GM19351 (cell line): ENCODE data around the gene DNHD1.
"Not testable (repeated sequence)": the region's sequence is repeated elsewhere in the genome, so short reads cannot be mapped to it uniquely, and the experiment has no call there.

Experiments
- ATAC-seq: cut with Tn5 transposase; IDR thresholded peaks from one replicate; pipeline ENCODE4 v1.9.1; 2021; ENCODE audit warnings: mild to moderate bottlenecking, moderate library complexity; ENCODE audit not compliant: unreplicated experiment

DNHD1 gene

DNA sequence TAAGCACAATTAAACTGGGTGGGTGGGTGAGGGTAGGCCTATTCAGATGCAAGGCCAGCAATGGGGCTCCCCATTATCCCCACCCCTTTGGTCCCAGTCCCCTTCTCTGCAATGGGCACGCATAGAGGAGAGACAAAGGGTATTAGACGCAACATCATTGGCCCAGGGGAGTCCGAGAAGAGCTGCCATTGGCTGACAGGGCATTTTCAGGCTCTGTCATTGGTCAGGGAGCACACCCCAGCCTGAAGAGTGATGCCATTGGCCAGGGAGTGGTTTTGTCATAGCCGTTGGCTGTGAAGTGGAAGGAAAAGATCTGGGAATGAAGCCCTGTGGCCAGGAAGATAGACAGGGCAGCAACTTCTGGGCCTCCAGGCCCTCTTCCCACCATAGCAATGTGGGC, 20.5 kb upstream of the DNHD1 start:
- ATAC-seq, result no peak

DNA sequence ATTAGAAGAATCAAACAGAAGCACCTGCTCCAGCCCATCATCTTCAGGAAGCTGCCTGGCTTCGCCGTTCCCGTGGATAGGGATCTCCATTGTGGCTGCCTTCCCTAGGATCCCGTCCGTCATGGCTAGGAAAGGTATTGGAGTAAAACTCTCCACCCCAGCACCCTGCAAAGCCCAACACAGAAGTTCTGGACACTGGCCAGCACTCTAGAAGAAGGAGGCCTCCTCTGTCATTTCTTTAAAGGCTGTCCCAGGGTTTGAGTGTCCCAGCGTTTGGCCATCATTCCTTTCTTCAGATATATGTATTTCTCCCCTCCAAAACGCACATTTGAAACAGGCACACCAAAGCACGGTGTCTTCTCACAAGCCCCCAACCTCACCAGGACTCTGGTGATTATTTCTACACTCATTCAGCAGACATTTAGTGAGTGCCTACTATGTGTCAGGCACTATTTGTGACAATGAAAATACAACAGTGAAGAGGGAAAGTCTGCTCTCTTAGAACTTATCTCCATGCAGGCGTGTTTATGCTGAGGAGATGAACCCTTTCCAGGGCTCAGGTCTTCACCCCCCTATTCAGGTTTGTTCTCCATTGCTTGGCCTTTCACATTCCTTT, 16.7 kb upstream of the DNHD1 start:
- ATAC-seq, result no peak

DNA sequence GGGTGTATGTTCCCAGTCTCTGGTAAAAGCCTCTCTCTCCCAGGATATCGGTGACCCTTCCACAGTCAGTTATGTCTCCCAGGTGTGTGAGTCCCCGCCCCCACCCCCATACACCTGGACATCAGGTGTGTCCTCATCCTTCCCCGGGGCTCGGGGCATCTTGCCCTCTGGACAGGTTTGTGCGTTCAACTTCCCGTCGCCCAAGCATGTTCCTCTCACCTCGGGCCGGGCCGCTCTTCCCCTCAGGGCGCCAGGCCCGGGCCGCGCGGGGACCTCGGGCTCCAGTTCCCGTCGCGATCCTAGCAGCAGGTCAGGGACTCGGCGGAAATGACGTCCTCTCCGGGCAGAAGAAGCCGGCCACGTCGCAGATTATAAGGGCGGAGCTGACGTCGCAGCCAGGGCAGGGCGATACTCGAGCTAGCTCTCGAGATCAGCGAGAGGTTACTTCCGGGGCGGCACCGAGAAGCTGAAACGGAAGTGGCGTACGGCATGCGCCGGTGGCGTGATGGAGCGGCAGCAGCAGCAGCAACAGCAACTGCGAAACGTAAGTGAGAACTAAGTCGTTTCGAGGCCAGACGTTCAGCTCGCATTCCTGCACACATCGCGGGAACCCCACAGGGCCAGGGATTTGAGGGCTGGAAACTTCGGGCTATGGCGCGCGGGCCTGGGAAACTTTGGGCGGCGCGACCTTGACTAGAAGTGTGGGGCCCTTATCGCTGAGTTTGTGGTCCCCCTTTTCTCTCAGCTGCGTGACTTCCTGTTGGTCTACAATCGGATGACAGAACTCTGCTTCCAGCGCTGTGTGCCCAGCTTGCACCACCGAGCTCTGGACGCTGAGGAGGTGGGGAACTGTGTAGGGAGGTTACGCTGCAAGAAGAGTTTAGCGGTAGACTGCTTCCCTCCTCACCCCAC, 15.8 kb upstream of the DNHD1 start, which contains the start of the genes ARFIP2 and TIMM10B:
Gene ARFIP2, minus strand, starts transcription at position 320 of the 912 bp plus-strand sequence. CDS start 910 bp downstream, outside the sequence.
Gene TIMM10B, plus strand, starts transcription at position 490 of the 912 bp plus-strand sequence. Its CDS starts 16 bp downstream, at position 506.
- ATAC-seq, result peak; percentile 99

DNA sequence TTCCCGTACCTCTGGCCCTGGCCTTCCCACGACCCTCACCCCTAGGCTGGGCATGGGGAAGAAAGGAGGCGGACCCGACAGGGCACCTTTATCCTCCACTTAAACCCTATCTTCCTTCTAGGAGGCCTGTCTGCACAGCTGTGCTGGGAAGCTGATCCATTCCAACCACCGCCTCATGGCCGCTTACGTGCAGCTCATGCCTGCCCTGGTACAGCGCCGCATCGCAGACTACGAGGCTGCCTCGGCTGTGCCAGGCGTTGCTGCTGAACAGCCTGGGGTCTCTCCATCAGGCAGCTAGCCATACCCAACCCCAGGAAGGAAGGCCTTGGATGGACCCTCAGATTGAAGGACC, 15.2 kb upstream of the DNHD1 start:
- peak; percentile 4 for ATAC-seq

DNA sequence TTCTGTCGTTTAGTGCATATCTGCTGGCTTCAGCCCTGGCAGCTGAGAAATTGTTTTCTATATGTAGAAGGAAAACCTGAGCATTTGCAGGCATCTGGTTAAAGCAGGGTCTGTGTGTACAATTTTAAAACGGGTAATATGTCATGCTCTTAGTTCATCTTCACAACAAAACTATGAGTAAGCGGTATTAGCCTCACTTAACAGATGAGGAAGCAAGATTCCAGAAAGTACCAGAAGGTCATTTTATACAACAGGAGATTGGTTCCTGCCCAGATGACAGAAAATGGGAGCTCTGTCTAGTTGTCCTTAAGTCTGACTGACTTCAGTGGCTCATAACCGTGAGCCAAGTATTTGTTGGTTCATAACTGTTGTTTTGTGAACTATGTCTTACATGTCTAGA, 14.6 kb upstream of the DNHD1 start:
- no peak for ATAC-seq

DNA sequence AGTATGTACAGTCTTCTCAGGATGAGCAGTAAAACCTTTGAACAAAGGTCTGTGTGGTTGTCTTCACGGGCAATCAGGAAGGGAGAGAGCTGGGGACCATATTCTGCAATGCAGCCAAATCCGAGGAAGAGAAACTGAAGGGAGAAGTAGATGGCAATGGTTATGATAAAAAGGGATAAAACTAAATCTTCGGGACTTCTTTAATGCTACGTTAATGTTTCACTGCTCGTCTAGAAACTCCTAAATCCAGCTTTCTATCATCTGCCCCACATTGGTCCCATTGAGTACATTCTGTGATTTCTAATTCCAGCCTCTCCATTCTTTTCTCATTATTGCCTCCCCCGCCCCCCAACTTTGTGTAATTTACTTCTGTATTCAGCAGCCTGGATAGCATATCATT, 14.1 kb upstream of the DNHD1 start:
- ATAC-seq, result no peak

DNA sequence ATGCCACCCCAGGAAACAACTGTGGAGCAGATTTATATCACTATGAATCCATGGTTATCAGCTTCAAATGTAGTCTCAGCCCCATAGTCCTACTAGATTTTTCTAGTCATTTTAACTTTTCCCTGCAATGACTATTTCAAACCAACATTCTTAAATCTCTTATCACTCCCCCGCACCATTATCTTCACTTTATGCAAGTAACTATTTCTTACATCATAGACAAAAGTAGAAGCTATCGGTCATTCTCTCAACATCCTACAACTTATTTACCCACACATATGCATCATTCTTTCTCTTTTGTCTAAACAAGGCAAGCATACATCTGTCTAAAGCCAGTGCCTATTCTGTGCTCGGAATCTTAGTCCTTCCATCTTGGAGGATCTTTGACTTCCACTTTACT, 11.4 kb upstream of the DNHD1 start:
- no peak for ATAC-seq

DNA sequence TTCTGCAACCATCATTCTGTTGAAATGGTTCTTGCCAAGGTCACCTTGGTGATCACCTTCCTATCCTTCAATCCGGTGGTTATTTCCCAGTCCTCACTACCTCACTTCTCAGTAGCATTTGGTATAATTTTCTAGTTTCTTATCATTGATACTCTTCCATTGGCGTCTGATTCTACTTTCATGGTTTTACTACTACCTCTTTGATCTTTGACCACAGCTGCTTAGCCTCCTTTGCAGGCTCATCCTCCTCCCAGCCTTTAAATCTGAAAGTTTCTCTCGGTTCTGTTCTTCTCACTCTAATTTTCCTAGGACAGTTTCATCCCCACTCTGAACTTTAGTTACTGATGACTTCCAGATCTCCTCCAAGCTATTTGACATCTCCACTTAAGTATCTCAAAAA, 10.8 kb upstream of the DNHD1 start:
- ATAC-seq, result no peak

DNA sequence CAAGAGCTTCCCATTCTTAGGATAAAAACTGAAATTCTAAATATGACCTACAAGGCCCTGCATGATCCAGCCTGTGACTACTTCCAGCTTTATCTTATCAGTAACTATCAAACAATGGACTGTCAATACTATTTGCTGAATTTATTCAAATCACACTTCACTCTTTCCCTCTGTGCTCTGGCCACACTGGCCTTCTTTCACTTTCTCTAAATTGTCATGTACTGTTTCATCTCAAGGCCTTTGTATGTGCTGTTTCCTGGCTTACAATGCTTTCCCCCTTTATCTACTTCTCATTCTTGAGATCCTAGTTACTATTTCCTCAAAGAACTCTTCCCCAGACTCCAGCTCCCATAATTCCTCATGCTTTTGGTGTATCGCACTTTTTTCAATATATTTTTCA, 10.1 kb upstream of the DNHD1 start:
- no peak for ATAC-seq

DNA sequence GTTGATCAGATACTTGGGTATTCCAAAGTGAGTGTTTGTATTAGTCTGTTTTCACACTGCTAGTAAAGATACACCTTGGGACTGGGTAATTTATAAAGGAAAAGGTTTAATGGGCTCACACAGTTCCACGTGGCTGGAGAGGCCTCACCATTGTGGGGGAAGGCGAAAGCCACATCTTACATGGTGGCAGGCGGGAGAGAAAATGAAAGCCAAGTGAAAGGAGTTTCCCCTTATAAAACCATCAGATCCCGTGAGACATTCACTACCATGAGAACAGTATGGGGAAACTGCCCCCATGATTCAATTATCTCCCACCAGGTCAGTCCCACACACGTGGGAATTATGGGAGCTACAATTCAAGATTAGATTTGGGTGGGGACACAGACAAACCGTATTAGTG, 8.7 kb upstream of the DNHD1 start:
- no peak for ATAC-seq

DNA sequence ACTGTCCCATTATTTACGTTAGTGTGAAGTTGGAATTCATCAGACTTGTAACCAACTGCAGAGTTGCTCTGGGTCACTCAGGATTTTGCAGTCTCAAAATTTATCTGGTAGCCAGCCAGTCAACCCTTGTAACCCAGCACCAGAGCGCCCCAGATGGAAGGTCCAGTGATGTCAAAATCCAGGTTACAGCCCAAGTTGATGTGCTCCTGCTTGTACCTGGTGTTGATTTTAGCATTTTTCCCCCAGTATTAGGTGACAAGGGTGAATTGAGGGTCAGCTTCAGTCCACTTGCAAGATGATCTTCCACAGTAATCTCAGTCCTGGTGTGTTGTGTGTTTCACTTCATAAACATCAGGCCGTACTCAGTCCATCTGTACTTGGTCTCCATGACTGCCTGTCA, 8.3 kb upstream of the DNHD1 start:
- no peak for ATAC-seq

DNA sequence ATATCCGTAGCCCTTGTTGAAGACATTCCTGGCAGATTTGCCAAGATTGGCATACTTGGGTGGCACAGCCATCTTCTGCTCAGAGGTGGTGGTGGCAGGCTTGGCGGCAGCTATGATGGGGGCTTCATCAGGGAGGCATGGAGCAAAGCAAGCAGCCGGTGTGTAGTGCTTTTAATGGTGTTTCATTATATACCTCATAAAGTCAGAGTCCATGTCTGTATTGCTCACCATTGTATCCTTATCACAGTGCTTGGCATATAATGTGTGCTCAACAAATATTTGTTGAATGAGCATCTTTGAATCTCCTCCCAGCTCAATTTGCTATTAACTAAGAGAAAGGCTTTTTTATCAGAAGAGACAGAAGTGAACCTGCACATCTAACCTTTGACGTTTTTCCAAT, 7.8 kb upstream of the DNHD1 start:
- ATAC-seq, result no peak

DNA sequence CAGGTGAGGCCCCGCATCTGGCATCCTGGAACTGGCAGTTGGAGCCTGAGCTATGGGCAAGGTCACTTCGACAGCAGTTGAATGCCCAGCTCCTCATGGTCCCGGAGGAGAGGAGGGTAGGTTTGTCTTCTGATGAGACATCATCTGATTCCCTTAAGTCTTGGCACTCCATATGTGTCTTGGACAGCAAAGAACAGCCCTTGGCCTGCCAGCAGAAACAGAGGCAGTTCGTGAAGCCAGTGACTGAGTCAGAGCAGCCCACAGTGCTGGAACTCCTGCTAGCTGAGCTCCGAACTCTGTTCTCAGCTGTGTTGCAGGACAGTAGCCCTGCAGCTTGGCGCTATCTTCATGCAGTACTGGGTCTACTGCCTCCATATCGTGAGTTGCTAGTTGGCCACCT, 1.0 kb downstream of the DNHD1 start:
- no peak for ATAC-seq

DNA sequence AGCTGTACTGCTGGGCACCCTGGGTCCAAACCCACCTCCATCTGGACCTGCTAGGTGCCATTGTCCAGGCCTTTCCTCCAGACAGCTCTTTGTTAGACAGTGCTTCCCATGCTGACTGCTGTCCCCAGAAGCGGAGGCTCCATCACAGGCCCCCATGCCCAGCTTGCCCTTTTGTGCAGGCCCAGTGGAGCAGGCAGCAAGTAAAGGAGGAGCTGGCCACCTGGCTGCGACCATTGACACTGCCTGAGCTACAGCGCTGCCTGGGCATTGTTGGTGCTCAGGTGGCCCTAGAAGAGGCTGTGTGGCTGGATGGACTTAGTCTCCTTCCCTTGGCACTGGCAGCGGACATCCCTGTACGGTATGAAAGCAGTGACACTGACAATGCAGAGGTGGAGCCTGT, 1.5 kb downstream of the DNHD1 start:
- ATAC-seq, result no peak

DNA sequence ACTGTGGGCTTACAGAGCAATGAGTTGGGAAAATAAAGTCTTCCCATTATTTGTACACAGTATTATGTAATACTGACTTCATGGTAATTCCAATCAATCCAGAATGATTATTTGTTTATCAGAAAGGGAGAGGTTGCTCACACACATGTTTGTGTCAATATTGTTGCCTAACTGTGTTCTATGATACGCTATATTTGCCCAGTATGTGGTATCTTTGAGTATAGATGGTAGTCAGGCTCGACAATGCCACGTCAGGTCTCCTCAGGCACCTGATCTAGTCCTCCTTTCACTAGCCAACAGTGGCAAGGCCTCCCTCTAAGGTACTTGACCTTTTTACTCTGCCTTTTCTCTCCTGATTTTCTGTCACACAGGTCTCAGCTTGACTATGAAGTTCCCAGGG, 5.3 kb downstream of the DNHD1 start:
- ATAC-seq, result no peak

DNA sequence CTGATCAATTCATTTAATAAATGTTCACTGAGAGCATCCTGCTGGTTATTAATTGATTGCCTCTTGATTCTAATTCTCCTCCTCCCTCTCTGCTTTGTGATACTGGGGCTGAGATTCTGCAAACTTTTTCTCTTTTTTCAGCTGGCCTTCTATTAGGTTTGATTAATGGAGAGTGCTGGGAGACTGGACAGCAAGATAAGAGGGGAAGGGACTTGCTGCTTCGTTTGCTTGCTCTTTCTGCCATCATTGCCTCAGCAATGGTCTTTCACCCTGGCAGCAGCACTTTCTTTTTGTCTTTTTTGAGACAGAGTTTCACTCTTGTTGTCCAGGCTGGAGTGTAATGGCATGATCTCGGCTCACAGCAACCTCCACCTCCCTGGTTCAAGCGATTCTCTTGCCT, 7.1 kb downstream of the DNHD1 start:
- ATAC-seq, result no peak

DNA sequence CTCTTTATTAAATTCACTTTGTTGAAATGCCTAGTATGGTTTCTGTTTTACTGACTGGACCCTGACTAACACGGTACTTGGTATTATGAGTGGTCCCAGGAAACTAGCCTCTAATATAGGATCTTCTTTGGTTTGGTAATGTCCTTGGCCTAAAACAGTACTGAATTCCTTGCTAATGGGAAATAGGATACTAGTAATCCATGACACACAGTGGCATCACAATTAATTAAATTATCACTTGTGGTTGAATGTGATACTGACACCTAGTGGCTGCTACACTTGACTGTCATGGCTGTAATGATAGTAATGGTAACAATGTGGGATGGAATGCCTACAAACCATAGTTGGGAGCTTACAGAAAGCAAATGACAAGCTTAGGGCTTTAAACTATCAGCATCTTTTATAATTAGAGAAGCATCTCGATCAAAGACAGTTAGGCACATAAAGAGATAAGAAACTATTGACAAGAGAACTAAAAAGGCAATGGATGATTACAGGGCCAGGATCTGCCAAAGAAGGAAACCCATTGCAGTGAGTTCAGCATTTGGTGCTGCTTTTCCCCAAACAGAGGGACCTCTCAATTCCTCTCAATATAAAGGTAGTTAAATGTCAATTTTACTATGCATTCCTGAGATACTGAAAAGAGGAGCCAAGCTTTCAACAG, 8.6 kb downstream of the DNHD1 start:
- peak; percentile 57 for ATAC-seq

DNA sequence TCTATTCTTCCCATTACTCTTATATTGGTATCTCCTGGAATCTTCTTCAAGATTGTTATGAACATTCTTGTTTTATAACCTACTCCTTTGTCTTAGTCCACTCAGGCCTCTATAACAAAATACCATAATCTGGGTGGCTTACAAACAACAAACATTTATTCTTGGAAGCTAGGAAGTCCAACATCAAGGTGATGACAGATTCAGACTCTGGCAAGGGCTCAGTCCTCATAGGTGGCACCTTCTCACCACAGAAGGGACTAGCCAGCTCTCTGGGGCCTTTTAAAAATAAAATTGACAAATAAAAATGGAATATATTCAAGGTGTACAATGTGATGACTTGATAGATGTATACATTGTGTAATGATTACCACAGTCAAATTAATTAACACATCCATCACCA, 19.8 kb downstream of the DNHD1 start:
- ATAC-seq, result no peak

DNA sequence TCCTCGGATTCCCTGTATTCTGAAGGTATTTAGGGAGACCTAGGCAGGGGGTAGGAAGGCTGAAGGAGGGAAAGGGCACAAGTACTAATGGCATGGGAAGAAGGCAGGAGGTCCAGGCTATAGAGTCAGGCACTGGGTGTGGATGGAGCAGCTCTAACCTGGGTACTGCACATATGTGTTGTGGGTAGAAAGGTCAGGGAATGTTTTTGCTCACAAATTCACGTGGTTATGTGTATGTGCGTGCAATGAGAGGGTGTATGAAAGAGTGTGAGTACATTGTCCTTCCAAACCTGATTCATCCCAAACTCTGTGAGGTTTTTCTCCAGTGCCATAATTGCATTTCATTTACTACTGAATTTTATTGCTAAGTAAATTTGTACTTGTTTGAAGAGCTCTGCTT, 23.2 kb downstream of the DNHD1 start:
- ATAC-seq, result no peak

DNA sequence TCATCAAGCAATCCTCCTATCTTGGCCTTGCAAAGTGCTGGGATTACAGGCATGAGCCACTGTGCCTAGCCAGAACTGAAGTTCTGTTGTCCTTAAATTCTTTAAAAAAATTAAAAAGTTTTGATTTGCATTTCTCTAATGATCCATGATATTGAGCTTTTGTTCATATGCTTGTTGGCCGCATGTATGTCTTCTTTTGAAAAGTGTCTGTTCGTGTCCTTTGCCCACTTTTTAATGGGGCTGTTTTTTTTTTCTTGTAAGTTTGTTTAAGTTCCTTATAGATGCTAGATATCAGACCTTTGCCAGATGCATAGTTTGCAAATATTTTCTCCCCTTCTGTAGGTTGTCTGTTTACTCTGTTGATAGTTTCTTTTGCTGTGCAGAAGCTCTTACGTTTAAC, 24.9 kb downstream of the DNHD1 start:
- ATAC-seq, result not testable (repeated sequence)

DNA sequence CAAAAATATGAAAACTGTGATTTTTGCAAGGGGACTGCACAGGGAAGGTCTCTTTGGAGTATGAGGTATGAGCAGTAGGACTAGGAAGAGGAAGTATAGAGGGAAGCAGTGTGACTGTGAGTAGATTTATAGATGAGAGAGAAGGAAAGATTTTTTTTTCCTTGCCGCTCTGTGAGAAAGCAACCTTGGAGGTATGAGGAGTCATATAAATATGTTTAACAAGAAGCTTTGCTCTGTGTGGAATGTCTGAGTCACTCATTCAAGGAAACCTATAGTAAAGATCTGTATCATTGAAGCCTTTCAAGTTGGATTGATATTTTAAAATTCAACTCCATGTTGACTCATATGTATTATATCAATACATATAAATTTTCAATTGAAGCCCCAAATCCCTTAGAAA, 26.2 kb downstream of the DNHD1 start:
- ATAC-seq, result no peak
